NB4 (cell line): ENCODE data around the gene GALNT9.

Experiments used
- POLR2A ChIP-seq: IDR thresholded peaks from 2 replicates; pipeline ENCODE4 v1.6.1; 2011; ENCODE audit warnings: mild to moderate bottlenecking; ENCODE audit not compliant: insufficient read length; ENCODE audit errors: extremely low read depth
- TF ChIP-seq, protein P1 (sequence below): IDR thresholded peaks from one replicate; pipeline ENCODE4 v1.5.1; 2012; ENCODE audit warnings: low read depth, low read length

DNA sequence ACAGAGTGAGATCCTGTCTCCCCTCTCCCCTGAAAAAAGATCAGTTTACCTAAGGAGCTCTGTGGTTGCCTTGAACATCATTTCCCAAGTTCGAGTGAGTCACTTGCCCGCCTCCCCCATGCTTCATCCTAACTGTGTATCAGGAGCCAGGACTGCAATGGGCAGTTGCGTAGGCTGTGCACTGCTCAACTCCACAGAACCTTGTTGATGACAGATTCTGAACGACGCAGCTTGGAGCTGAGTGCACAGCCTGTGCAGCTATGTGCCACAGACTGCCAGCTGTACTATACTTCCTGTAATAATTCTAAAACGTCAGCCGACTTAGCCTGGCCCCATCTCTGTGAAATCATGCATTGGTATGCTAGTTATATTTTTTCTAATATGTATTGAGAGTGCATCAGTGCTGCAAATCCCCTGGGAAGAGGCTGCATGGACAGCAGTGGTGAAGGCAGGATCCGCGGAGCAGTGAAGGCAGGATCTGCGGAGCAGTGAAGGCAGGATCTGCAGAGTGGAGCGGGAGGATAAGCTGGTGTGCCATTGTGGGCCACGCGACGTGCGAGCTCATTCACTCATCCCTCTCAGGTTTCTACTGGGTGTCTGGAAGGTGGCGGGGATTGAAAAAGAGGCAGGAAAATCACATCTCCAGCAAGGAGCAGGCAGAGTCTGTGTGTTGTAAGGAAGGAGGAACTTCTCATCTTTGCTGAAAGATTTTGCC is 80.8 kb downstream of the GALNT9 start:
- TF ChIP-seq, protein P1, sequence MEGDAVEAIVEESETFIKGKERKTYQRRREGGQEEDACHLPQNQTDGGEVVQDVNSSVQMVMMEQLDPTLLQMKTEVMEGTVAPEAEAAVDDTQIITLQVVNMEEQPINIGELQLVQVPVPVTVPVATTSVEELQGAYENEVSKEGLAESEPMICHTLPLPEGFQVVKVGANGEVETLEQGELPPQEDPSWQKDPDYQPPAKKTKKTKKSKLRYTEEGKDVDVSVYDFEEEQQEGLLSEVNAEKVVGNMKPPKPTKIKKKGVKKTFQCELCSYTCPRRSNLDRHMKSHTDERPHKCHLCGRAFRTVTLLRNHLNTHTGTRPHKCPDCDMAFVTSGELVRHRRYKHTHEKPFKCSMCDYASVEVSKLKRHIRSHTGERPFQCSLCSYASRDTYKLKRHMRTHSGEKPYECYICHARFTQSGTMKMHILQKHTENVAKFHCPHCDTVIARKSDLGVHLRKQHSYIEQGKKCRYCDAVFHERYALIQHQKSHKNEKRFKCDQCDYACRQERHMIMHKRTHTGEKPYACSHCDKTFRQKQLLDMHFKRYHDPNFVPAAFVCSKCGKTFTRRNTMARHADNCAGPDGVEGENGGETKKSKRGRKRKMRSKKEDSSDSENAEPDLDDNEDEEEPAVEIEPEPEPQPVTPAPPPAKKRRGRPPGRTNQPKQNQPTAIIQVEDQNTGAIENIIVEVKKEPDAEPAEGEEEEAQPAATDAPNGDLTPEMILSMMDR = no peak
- no peak for TF ChIP-seq POLR2A
